ENCODE measurements around the gene TCHP. TPM values are rescaled to one million over a fixed set of nuclear protein-coding genes. Genes with fewer than 3 reads are reported as not detected.

The TCHP gene
- total and polyA plus RNA-seq, 2 of the 13 experiments (the other 11 are each of a cell fraction or from before 2014, with no cell fraction given): 6.7 to 12.2 TPM

DNA sequence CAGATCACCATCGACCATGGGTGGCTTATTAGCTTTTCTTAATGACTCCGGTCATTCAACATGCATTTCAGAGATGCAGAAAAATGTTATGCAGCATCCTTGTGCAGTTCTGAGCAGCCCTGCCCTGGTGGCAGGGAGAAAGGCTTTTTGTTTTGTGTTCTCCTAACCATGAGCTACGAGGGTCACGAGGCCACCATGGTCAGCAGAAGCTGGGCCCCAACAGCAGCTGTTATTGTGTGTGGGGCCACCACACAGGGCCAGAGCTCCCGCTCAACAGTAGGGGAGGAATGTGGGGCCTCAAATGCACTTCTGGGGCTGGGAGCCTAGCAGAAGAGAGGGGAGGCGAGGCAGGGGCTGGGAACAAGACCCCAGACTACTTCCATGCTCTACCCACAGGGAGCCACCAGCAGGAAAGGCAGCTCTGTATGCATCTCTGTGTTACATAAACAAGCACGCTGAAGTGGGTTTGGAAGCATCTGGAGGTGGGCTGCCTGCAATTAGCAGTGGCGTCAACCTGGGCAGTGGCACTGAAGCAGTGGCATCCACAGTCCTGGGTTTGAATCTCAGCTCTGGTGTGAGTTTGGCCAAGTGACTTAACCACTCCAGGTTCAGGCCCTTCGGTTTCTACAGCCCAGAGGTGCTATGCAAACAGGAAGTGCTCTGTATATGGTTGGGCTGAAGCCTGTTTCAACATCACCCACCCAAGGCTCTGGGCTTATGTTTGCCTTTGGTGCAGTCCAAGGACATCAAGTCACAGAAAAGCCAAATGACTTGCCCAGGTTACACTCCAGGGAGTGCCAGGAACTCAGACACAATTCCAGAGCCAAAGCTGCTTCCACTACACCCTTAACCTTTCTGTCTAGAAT lies 36.0 kb upstream of the TCHP start (continued):
- TF ChIP-seq, protein P1, sequence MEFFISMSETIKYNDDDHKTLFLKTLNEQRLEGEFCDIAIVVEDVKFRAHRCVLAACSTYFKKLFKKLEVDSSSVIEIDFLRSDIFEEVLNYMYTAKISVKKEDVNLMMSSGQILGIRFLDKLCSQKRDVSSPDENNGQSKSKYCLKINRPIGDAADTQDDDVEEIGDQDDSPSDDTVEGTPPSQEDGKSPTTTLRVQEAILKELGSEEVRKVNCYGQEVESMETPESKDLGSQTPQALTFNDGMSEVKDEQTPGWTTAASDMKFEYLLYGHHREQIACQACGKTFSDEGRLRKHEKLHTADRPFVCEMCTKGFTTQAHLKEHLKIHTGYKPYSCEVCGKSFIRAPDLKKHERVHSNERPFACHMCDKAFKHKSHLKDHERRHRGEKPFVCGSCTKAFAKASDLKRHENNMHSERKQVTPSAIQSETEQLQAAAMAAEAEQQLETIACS (CRISPR knock-in tag; IDR thresholded peaks at IDR 0.05): no peak
- no peak for TF ChIP-seq CBX2 (IDR thresholded peaks at IDR 0.05; ENCODE audit: low read depth, low read length)
- TF ChIP-seq CBX2 (CRISPR knock-in tag; IDR thresholded peaks at IDR 0.05; ENCODE audit: low read depth): no peak
- TF ChIP-seq, protein P2, sequence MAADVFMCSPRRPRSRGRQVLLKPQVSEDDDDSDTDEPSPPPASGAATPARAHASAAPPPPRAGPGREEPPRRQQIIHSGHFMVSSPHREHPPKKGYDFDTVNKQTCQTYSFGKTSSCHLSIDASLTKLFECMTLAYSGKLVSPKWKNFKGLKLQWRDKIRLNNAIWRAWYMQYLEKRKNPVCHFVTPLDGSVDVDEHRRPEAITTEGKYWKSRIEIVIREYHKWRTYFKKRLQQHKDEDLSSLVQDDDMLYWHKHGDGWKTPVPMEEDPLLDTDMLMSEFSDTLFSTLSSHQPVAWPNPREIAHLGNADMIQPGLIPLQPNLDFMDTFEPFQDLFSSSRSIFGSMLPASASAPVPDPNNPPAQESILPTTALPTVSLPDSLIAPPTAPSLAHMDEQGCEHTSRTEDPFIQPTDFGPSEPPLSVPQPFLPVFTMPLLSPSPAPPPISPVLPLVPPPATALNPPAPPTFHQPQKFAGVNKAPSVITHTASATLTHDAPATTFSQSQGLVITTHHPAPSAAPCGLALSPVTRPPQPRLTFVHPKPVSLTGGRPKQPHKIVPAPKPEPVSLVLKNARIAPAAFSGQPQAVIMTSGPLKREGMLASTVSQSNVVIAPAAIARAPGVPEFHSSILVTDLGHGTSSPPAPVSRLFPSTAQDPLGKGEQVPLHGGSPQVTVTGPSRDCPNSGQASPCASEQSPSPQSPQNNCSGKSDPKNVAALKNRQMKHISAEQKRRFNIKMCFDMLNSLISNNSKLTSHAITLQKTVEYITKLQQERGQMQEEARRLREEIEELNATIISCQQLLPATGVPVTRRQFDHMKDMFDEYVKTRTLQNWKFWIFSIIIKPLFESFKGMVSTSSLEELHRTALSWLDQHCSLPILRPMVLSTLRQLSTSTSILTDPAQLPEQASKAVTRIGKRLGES (CRISPR knock-in tag; IDR thresholded peaks at IDR 0.05; ENCODE audit: borderline replicate concordance): no peak
- TF ChIP-seq, protein P3, sequence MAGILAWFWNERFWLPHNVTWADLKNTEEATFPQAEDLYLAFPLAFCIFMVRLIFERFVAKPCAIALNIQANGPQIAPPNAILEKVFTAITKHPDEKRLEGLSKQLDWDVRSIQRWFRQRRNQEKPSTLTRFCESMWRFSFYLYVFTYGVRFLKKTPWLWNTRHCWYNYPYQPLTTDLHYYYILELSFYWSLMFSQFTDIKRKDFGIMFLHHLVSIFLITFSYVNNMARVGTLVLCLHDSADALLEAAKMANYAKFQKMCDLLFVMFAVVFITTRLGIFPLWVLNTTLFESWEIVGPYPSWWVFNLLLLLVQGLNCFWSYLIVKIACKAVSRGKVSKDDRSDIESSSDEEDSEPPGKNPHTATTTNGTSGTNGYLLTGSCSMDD (CRISPR knock-in tag; IDR thresholded peaks at IDR 0.05): no peak
- TF ChIP-seq, protein P4, sequence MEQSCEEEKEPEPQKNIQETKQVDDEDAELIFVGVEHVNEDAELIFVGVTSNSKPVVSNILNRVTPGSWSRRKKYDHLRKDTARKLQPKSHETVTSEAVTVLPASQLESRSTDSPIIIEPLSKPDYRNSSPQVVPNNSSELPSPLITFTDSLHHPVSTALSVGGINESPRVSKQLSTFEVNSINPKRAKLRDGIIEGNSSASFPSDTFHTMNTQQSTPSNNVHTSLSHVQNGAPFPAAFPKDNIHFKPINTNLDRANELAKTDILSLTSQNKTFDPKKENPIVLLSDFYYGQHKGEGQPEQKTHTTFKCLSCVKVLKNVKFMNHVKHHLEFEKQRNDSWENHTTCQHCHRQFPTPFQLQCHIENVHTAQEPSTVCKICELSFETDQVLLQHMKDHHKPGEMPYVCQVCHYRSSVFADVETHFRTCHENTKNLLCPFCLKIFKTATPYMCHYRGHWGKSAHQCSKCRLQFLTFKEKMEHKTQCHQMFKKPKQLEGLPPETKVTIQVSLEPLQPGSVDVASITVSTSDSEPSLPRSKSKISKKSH (CRISPR knock-in tag; IDR thresholded peaks at IDR 0.05; ENCODE audit: borderline replicate concordance): no peak
- no peak for TF ChIP-seq TBP (CRISPR knock-in tag; IDR thresholded peaks at IDR 0.05)
- TF ChIP-seq GTF3A (CRISPR knock-in tag; conservative IDR thresholded peaks at IDR 0.05): no peak; the same call in 1 of the 2 replicates
- no peak for TF ChIP-seq TEAD2 (CRISPR knock-in tag; IDR thresholded peaks at IDR 0.05)
- TF ChIP-seq ELF1 (CRISPR knock-in tag; IDR thresholded peaks at IDR 0.05): peak; percentile 93
- TF ChIP-seq, protein P5, sequence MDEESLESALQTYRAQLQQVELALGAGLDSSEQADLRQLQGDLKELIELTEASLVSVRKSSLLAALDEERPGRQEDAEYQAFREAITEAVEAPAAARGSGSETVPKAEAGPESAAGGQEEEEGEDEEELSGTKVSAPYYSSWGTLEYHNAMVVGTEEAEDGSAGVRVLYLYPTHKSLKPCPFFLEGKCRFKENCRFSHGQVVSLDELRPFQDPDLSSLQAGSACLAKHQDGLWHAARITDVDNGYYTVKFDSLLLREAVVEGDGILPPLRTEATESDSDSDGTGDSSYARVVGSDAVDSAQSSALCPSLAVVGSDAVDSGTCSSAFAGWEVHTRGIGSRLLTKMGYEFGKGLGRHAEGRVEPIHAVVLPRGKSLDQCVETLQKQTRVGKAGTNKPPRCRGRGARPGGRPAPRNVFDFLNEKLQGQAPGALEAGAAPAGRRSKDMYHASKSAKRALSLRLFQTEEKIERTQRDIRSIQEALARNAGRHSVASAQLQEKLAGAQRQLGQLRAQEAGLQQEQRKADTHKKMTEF (CRISPR knock-in tag; IDR thresholded peaks at IDR 0.05): peak; percentile 73
- no peak for TF ChIP-seq MYNN (CRISPR knock-in tag; IDR thresholded peaks at IDR 0.05; ENCODE audit: low read depth)
- TF ChIP-seq JUN (CRISPR knock-in tag; IDR thresholded peaks at IDR 0.05): no peak
- peak; percentile 88; the same call in 1 of the 2 replicates for TF ChIP-seq TBX2 (CRISPR knock-in tag; IDR thresholded peaks at IDR 0.05; ENCODE audit: borderline replicate concordance)
- TF ChIP-seq ZNF232 (CRISPR knock-in tag; IDR thresholded peaks at IDR 0.05; ENCODE audit: borderline replicate concordance): peak; percentile 55; the same call in 1 of the 2 replicates
- TF ChIP-seq SMC3 (IDR thresholded peaks at IDR 0.05; ENCODE audit: low read length): no peak; the same call in 1 of the 2 replicates
- TF ChIP-seq ATF1 (CRISPR knock-in tag; IDR thresholded peaks at IDR 0.05): no peak
- TF ChIP-seq, protein P6, sequence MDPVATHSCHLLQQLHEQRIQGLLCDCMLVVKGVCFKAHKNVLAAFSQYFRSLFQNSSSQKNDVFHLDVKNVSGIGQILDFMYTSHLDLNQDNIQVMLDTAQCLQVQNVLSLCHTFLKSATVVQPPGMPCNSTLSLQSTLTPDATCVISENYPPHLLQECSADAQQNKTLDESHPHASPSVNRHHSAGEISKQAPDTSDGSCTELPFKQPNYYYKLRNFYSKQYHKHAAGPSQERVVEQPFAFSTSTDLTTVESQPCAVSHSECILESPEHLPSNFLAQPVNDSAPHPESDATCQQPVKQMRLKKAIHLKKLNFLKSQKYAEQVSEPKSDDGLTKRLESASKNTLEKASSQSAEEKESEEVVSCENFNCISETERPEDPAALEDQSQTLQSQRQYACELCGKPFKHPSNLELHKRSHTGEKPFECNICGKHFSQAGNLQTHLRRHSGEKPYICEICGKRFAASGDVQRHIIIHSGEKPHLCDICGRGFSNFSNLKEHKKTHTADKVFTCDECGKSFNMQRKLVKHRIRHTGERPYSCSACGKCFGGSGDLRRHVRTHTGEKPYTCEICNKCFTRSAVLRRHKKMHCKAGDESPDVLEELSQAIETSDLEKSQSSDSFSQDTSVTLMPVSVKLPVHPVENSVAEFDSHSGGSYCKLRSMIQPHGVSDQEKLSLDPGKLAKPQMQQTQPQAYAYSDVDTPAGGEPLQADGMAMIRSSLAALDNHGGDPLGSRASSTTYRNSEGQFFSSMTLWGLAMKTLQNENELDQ (CRISPR knock-in tag; IDR thresholded peaks at IDR 0.05; ENCODE audit: borderline replicate concordance): no peak

Data from HepG2 (cell line).